HG03521 (cell line): Measurements from ENCODE around the gene KRTAP5-8.
"Not testable (repeated sequence)": the region's sequence is repeated elsewhere in the genome, so short reads cannot be mapped to it uniquely, and the experiment has no call there.

Experiments used
- ATAC-seq: cut with Tn5 transposase; IDR thresholded peaks from one replicate; pipeline ENCODE4 v1.9.1; 2021; ENCODE audit warnings: mild to moderate bottlenecking, moderate library complexity; ENCODE audit not compliant: unreplicated experiment

The KRTAP5-8 gene

GRCh38 chr11:71537977-71538665 lies at the start of gene KRTAP5-8:
TSS of gene KRTAP5-8 (plus strand) at chr11:71538025. CDS start at chr11:71538056, 31 bp downstream.
- not testable (repeated sequence) for ATAC-seq

- ATAC-seq: no peak
These were observed 49.0 kb upstream of the KRTAP5-8 start for GRCh38 chr11:71488681-71489270.

- ATAC-seq: no peak
These were observed 48.3 kb upstream of the KRTAP5-8 start for GRCh38 chr11:71489311-71490043.

- no peak for ATAC-seq
These were observed 47.6 kb upstream of the KRTAP5-8 start for GRCh38 chr11:71490044-71490730.

GRCh38 chr11:71490731-71491390 lies 47.0 kb upstream of the KRTAP5-8 start:
- ATAC-seq: no peak

GRCh38 chr11:71491531-71491930 lies 46.3 kb upstream of the KRTAP5-8 start:
- no peak for ATAC-seq

GRCh38 chr11:71491940-71492339 lies 45.9 kb upstream of the KRTAP5-8 start:
- no peak for ATAC-seq

GRCh38 chr11:71495286-71496230 lies 42.3 kb upstream of the KRTAP5-8 start:
- no peak for ATAC-seq

- no peak for ATAC-seq
These were observed 41.4 kb upstream of the KRTAP5-8 start for GRCh38 chr11:71496421-71496820.

- no peak for ATAC-seq
These were observed 39.7 kb upstream of the KRTAP5-8 start for GRCh38 chr11:71498091-71498490.

- ATAC-seq: no peak
These were observed 38.7 kb upstream of the KRTAP5-8 start for GRCh38 chr11:71499125-71499524.

- ATAC-seq: no peak
These were observed 38.3 kb upstream of the KRTAP5-8 start for GRCh38 chr11:71499546-71499945.

GRCh38 chr11:71500601-71501021 lies 37.2 kb upstream of the KRTAP5-8 start:
- ATAC-seq: no peak

GRCh38 chr11:71501071-71501985 lies 36.5 kb upstream of the KRTAP5-8 start:
- ATAC-seq: no peak

- ATAC-seq: no peak
These were observed 35.8 kb upstream of the KRTAP5-8 start for GRCh38 chr11:71502026-71502425.

GRCh38 chr11:71502871-71503435 lies 34.9 kb upstream of the KRTAP5-8 start:
- no peak for ATAC-seq

- no peak for ATAC-seq
These were observed 33.3 kb upstream of the KRTAP5-8 start for GRCh38 chr11:71504531-71504930.

GRCh38 chr11:71505001-71505400 lies 32.8 kb upstream of the KRTAP5-8 start:
- ATAC-seq: no peak
